22Rv1 (cell line): Measurements from ENCODE around the gene WDR75.
A peak's percentile ranks its signal among the peaks of the same experiment; 100 is the strongest.

Experiments used
- ZFX ChIP-seq: fragments of 450-650 bp; IDR thresholded peaks from 2 replicates; pipeline ENCODE4 v1.6.1; 2017; ENCODE audit warnings: antibody characterized with exemption, borderline replicate concordance
- TF ChIP-seq, protein P1 (sequence below): fragments of 450-650 bp; IDR thresholded peaks from 2 replicates; pipeline ENCODE4 v1.5.1; 2017; ENCODE audit warnings: mild to moderate bottlenecking

DNA sequence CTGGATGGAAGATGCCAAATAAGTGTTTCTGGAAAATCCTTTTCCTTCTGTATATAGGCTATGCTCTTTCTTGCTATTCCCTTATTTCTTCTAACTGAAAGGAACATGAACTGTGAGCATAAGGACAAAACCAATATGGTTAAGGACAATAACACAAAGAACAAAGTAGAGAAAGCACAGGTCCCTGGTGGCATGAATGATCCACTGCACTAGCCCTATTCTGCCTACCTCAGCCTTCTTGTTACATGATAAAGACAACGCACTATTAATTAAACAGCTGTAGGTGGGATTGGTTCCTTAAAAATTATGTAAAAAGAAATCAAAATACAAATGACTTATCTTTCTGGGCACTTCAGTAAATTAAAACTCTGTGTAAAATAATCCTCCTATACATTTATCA is 1.9 kb upstream of the WDR75 start:
- TF ChIP-seq, protein P1, sequence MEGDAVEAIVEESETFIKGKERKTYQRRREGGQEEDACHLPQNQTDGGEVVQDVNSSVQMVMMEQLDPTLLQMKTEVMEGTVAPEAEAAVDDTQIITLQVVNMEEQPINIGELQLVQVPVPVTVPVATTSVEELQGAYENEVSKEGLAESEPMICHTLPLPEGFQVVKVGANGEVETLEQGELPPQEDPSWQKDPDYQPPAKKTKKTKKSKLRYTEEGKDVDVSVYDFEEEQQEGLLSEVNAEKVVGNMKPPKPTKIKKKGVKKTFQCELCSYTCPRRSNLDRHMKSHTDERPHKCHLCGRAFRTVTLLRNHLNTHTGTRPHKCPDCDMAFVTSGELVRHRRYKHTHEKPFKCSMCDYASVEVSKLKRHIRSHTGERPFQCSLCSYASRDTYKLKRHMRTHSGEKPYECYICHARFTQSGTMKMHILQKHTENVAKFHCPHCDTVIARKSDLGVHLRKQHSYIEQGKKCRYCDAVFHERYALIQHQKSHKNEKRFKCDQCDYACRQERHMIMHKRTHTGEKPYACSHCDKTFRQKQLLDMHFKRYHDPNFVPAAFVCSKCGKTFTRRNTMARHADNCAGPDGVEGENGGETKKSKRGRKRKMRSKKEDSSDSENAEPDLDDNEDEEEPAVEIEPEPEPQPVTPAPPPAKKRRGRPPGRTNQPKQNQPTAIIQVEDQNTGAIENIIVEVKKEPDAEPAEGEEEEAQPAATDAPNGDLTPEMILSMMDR = peak; percentile 13; the same call in 1 of the 2 replicates
- no peak for TF ChIP-seq ZFX
